ENCODE results near the gene SSU72. TPM values are rescaled to one million over a fixed set of nuclear protein-coding genes. Genes with fewer than 3 reads are reported as not detected.
"Not testable (repeated sequence)": the region's sequence is repeated elsewhere in the genome, so short reads cannot be mapped to it uniquely, and the experiment has no call there.

Gene SSU72
- total RNA-seq, 1 experiment from 2014 or later = 179 TPM

DNA sequence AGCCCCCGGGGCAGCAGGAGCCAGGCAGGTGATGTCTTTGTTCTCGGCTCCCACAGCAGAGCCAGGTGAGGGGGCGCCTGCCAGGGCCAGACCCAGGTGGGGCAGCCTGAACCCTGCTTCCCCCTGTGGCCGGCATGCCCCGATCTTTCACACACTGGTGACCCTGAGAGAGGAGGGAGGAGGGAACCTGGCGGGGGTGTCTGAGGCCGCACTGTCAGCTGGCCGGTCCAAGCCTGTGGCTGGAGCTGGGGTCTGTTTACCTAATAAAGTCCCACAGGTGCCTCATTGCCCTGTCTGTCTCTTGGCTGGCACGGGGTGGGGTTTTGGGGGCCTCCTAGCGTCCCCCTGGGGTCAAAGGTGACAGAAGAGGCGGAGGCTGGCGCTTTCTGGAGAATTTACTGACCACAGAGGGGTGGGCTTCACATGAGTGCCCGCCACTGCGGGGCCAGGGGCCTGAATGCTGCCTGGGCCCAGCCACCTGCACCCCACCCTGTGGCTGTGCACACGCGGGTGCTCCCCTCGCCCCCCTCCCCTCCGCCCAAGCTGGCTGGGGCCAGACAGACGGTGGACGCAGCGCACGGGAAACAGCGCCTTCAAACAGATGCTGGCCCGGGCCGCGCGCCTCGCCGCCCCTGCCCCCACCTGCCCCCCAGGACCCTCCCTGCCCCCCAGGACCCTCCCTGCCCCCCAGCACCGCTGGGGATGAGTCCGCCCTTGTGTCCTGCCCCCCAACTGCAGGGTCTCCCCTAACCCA, 40.1 kb downstream of the SSU72 start:
- H3K4ac ChIP-seq (ENCODE audit: low read depth, low read length) = no peak overlapping the region
- H3K14ac ChIP-seq (ENCODE audit: insufficient read depth, low read length) = no peak overlapping the region
- H3K23me2 ChIP-seq (ENCODE audit: insufficient read length, low read depth, low read length, poor library complexity, severe bottlenecking) = peaks cover 2% of the 10 kb centered on the region
- H3K27me3 ChIP-seq (ENCODE audit: insufficient read depth, low read length) = no peaks in the 10 kb centered on the region
- no peaks in the 10 kb centered on the region for H3K4me1 ChIP-seq (ENCODE audit: insufficient read depth, low read length)
- H2BK20ac ChIP-seq (ENCODE audit: low read depth, low read length, poor library complexity, severe bottlenecking) = no peak overlapping the region
- H3K27ac ChIP-seq (ENCODE audit: insufficient read length, low read depth, low read length) = no peak overlapping the region
- TF ChIP-seq, protein P1, sequence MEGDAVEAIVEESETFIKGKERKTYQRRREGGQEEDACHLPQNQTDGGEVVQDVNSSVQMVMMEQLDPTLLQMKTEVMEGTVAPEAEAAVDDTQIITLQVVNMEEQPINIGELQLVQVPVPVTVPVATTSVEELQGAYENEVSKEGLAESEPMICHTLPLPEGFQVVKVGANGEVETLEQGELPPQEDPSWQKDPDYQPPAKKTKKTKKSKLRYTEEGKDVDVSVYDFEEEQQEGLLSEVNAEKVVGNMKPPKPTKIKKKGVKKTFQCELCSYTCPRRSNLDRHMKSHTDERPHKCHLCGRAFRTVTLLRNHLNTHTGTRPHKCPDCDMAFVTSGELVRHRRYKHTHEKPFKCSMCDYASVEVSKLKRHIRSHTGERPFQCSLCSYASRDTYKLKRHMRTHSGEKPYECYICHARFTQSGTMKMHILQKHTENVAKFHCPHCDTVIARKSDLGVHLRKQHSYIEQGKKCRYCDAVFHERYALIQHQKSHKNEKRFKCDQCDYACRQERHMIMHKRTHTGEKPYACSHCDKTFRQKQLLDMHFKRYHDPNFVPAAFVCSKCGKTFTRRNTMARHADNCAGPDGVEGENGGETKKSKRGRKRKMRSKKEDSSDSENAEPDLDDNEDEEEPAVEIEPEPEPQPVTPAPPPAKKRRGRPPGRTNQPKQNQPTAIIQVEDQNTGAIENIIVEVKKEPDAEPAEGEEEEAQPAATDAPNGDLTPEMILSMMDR (conservative IDR thresholded peaks at IDR 0.05) = no peak
- no peak overlapping the region for H4K8ac ChIP-seq (replicated peaks; ENCODE audit: insufficient read length, low read depth, low read length)
- no peak overlapping the region for H3K27ac Mint-ChIP-seq
- no peak overlapping the region for H2AFZ ChIP-seq (ENCODE audit: low read length)
- no peaks in the 10 kb centered on the region for H3K9me3 ChIP-seq (ENCODE audit: control insufficient read depth, low read depth, low read length)
- H4K91ac ChIP-seq (ENCODE audit: insufficient read length, low read depth, low read length) = no peak overlapping the region
- no peaks in the 10 kb centered on the region for H4K20me1 ChIP-seq (ENCODE audit: control insufficient read depth, insufficient read depth, insufficient read length)
- DNase-seq = no peak
- H4K5ac ChIP-seq (ENCODE audit: insufficient read length, low read depth, low read length) = no peak overlapping the region
- no peak overlapping the region for H3T11ph ChIP-seq (ENCODE audit: low read length)
- peaks cover 7 to 8% of the 10 kb centered on the region in 2 experiments; a peak in 4 of 5 replicates for H3K9me3 Mint-ChIP-seq
- no peak overlapping the region for H3K18ac ChIP-seq (ENCODE audit: insufficient read length, low read depth, low read length)
- H3K4me2 ChIP-seq (ENCODE audit: insufficient read depth, insufficient read length, low read length) = no peak overlapping the region
- no peak overlapping the region for H2BK12ac ChIP-seq (ENCODE audit: insufficient read length, low read depth, low read length)
- no peak overlapping the region for H2BK5ac ChIP-seq (ENCODE audit: insufficient read length, low read length)
- peaks cover 0 to 4% of the 10 kb centered on the region in 2 experiments; a peak in 2 of 4 replicates for H3K4me1 Mint-ChIP-seq
- no peaks in the 10 kb centered on the region for H3K79me2 ChIP-seq (ENCODE audit: insufficient read depth, low read length)
- no peaks in the 10 kb centered on the region for H3K79me1 ChIP-seq (ENCODE audit: insufficient read depth, low read depth, low read length, poor library complexity, severe bottlenecking)
- H3K23ac ChIP-seq (ENCODE audit: insufficient read length, low read depth, low read length) = no peak overlapping the region
- H3K4me3 Mint-ChIP-seq = no peak overlapping the region
- H3K56ac ChIP-seq (ENCODE audit: insufficient read length, low read depth, low read length) = no peak overlapping the region
- no CpG with 5 or more reads among the region's 31 CpGs for WGBS (ENCODE audit: extremely low coverage, insufficient read length, low lambda C conversion rate)
- no peaks in the 10 kb centered on the region for H3K27me3 Mint-ChIP-seq (ENCODE audit: low read depth)
- no peak overlapping the region for H2BK15ac ChIP-seq (ENCODE audit: low read depth, low read length)
- H3K36me3 Mint-ChIP-seq (ENCODE audit: insufficient read depth in 1 of 3, low read depth in 3 of 3) = peaks cover 16 to 30% (median 22%) of the 10 kb centered on the region in 3 experiments
- no peak overlapping the region for H3K9ac ChIP-seq (ENCODE audit: extremely low read depth, insufficient read length, low read length)
- no peak overlapping the region for H2AK5ac ChIP-seq (ENCODE audit: insufficient read length, low read length)
- H2BK120ac ChIP-seq (ENCODE audit: low read depth, low read length, poor library complexity, severe bottlenecking) = no peak overlapping the region

DNA sequence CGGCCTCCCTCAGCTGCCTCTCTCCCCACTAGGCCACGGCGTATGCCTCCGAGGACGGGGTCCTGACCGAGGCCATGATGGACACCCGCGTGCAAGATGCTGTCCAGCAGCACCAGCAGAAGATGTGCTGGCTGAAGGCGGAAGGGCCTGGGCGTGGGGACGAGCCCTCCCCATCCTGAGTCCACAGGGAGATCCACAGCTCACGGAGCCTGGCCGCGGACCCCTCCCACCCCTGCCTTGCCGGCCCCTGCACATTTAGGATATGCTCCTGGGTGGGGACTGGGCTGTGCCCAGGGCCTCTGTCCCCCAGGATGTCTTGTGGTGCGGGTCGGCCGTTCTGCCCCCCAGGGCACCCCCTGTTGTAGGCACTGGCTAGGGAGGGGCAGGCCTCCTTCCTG, 40.8 kb downstream of the SSU72 start:
- not testable (repeated sequence) for H2AK5ac ChIP-seq (ENCODE audit: insufficient read length, low read length); H3K9me3 ChIP-seq (ENCODE audit: control insufficient read depth, low read depth, low read length); H2BK12ac ChIP-seq (ENCODE audit: insufficient read length, low read depth, low read length); H3K4me2 ChIP-seq (ENCODE audit: insufficient read depth, insufficient read length, low read length); H4K20me1 ChIP-seq (ENCODE audit: control insufficient read depth, insufficient read depth, insufficient read length); H3K79me1 ChIP-seq (ENCODE audit: insufficient read depth, low read depth, low read length, poor library complexity, severe bottlenecking); H3K4me1 Mint-ChIP-seq; H2BK120ac ChIP-seq (ENCODE audit: low read depth, low read length, poor library complexity, severe bottlenecking); DNase-seq; H2AFZ ChIP-seq (ENCODE audit: low read length); H3K23ac ChIP-seq (ENCODE audit: insufficient read length, low read depth, low read length); H3K23me2 ChIP-seq (ENCODE audit: insufficient read length, low read depth, low read length, poor library complexity, severe bottlenecking); H3K4ac ChIP-seq (ENCODE audit: low read depth, low read length); H3K18ac ChIP-seq (ENCODE audit: insufficient read length, low read depth, low read length); H2BK15ac ChIP-seq (ENCODE audit: low read depth, low read length); H3K14ac ChIP-seq (ENCODE audit: insufficient read depth, low read length); H4K91ac ChIP-seq (ENCODE audit: insufficient read length, low read depth, low read length); H2BK20ac ChIP-seq (ENCODE audit: low read depth, low read length, poor library complexity, severe bottlenecking); H2BK5ac ChIP-seq (ENCODE audit: insufficient read length, low read length); H3K56ac ChIP-seq (ENCODE audit: insufficient read length, low read depth, low read length); H4K8ac ChIP-seq (replicated peaks; ENCODE audit: insufficient read length, low read depth, low read length); H3K27ac ChIP-seq (ENCODE audit: insufficient read length, low read depth, low read length); H3K79me2 ChIP-seq (ENCODE audit: insufficient read depth, low read length); H3K27me3 Mint-ChIP-seq (ENCODE audit: low read depth); H3K27me3 ChIP-seq (ENCODE audit: insufficient read depth, low read length); H3K4me1 ChIP-seq (ENCODE audit: insufficient read depth, low read length); H3T11ph ChIP-seq (ENCODE audit: low read length); H3K27ac Mint-ChIP-seq; H4K5ac ChIP-seq (ENCODE audit: insufficient read length, low read depth, low read length); H3K9me3 Mint-ChIP-seq; H3K9ac ChIP-seq (ENCODE audit: extremely low read depth, insufficient read length, low read length); H3K4me3 Mint-ChIP-seq
- no CpG with 5 or more reads among the region's 18 CpGs for WGBS (ENCODE audit: extremely low coverage, insufficient read length, low lambda C conversion rate)
- H3K36me3 Mint-ChIP-seq (ENCODE audit: insufficient read depth in 1 of 3, low read depth in 3 of 3) = peaks cover 20 to 36% (median 27%) of the 10 kb centered on the region in 3 experiments
